NB4 (cell line): ENCODE data around the gene AIRE.

Experiments used
- POLR2A ChIP-seq: IDR thresholded peaks from 2 replicates; pipeline ENCODE4 v1.6.1; 2011; ENCODE audit warnings: mild to moderate bottlenecking; ENCODE audit not compliant: insufficient read length; ENCODE audit errors: extremely low read depth
- TF ChIP-seq, protein P1 (sequence below): IDR thresholded peaks from one replicate; pipeline ENCODE4 v1.5.1; 2012; ENCODE audit warnings: low read depth, low read length

DNA sequence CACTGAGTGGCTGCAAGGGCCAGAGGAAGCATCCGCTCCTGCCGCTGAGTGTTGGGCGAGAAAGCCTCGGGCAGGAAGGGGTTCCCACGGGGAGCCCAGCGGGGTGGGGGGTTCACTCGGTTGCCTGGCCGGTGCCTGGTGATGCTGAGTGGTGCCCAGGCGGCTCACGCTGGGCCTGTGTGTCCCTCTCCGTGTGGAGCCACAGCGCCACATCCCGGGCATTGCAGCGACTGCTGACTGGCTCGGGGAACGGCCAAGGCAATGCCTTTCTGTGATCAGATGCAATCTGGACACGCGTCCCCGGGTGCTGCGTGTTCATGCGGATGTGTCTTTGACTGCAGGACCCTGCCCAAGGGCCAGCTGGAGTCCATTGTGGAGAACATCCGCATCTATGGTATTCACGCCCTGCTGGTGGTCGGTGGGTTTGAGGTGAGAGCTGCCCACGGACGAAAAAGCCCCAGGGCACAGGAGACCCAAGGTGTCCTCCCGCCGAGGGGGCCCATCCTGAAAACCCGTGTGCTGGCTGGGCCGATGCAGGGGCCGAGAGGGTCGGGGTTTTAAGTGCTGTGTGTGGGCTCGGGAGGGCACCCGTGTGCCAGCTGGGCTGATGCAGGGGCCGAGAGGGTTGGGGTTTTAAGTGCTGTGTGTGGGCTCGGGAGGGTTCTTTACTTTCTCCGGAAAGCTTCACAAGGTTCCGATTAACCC, 37.1 kb downstream of the AIRE start:
- TF ChIP-seq, protein P1, sequence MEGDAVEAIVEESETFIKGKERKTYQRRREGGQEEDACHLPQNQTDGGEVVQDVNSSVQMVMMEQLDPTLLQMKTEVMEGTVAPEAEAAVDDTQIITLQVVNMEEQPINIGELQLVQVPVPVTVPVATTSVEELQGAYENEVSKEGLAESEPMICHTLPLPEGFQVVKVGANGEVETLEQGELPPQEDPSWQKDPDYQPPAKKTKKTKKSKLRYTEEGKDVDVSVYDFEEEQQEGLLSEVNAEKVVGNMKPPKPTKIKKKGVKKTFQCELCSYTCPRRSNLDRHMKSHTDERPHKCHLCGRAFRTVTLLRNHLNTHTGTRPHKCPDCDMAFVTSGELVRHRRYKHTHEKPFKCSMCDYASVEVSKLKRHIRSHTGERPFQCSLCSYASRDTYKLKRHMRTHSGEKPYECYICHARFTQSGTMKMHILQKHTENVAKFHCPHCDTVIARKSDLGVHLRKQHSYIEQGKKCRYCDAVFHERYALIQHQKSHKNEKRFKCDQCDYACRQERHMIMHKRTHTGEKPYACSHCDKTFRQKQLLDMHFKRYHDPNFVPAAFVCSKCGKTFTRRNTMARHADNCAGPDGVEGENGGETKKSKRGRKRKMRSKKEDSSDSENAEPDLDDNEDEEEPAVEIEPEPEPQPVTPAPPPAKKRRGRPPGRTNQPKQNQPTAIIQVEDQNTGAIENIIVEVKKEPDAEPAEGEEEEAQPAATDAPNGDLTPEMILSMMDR, result no peak
- no peak for TF ChIP-seq POLR2A
